Mesothelial cell of epicardium (in vitro differentiated cells): ENCODE measurements around the gene DACH2. TPM values are rescaled to one million over a fixed set of nuclear protein-coding genes. Genes with fewer than 3 reads are reported as not detected.

ENCODE experiments used
- DNase-seq, 2 experiments: peaks; one replicate each; pipeline ENCODE4 v3.0.0; 2021; ENCODE audit warnings: low spot score in 2 of 2; ENCODE audit not compliant: unreplicated experiment in 2 of 2
- H3K27ac Mint-ChIP-seq: 2 replicates; pipeline ENCODE4 v1.8.0; 2021; ENCODE audit warnings: mixed read lengths
- H3K27me3 Mint-ChIP-seq: 2 replicates; pipeline ENCODE4 v1.8.0; 2021; ENCODE audit warnings: low read depth, mixed read lengths
- H3K36me3 Mint-ChIP-seq: 2 replicates; pipeline ENCODE4 v1.8.0; 2021; ENCODE audit warnings: mixed read lengths
- H3K4me1 Mint-ChIP-seq: 2 replicates; pipeline ENCODE4 v1.8.0; 2021; ENCODE audit warnings: mixed read lengths
- H3K4me3 Mint-ChIP-seq: 2 replicates; pipeline ENCODE4 v1.8.0; 2021; ENCODE audit warnings: mild to moderate bottlenecking, moderate library complexity, mixed read lengths
- H3K9me3 Mint-ChIP-seq: 2 replicates; pipeline ENCODE4 v1.8.0; 2021; ENCODE audit warnings: mixed read lengths
- CTCF ChIP-seq: fragments of 200-600 bp; sonication (generic); IDR thresholded peaks from one replicate; pipeline ENCODE4 v1.5.0; 2021; ENCODE audit warnings: antibody characterized with exemption; ENCODE audit not compliant: unreplicated experiment
- total RNA-seq: library from RNA; stranded (reverse); gene quantifications from 3 replicates; pipeline ENCODE4 v1.2.1, GENCODE V29; 2021

Gene DACH2
- total RNA-seq, 1 donor from 2014 or later = 16.3 TPM

- H3K27ac Mint-ChIP-seq = no peak overlapping the region
- H3K4me3 Mint-ChIP-seq = no peak overlapping the region
- H3K27me3 Mint-ChIP-seq = no peaks in the 10 kb centered on the region
- DNase-seq = no peak
- H3K4me1 Mint-ChIP-seq = peaks cover 12% of the 10 kb centered on the region
- H3K9me3 Mint-ChIP-seq = peaks cover 12% of the 10 kb centered on the region
- no peak for TF ChIP-seq CTCF
- H3K36me3 Mint-ChIP-seq = no peaks in the 10 kb centered on the region
These were observed 222.7 kb downstream of the DACH2 start for GRCh38 chrX:86370927-86371326.

- no peak overlapping the region for H3K27ac Mint-ChIP-seq
- H3K27me3 Mint-ChIP-seq = no peaks in the 10 kb centered on the region
- H3K4me3 Mint-ChIP-seq = no peak overlapping the region
- no peaks in the 10 kb centered on the region for H3K36me3 Mint-ChIP-seq
- H3K4me1 Mint-ChIP-seq = peaks cover 22% of the 10 kb centered on the region
- DNase-seq = no peak
- H3K9me3 Mint-ChIP-seq = no peaks in the 10 kb centered on the region
- no peak for TF ChIP-seq CTCF
These were observed 231.0 kb downstream of the DACH2 start for GRCh38 chrX:86379209-86379608.

- H3K27me3 Mint-ChIP-seq = no peaks in the 10 kb centered on the region
- no peak for TF ChIP-seq CTCF
- no peak for DNase-seq
- no peak overlapping the region for H3K27ac Mint-ChIP-seq
- peaks cover 20% of the 10 kb centered on the region for H3K4me1 Mint-ChIP-seq
- H3K4me3 Mint-ChIP-seq = no peak overlapping the region
- no peaks in the 10 kb centered on the region for H3K9me3 Mint-ChIP-seq
- H3K36me3 Mint-ChIP-seq = no peaks in the 10 kb centered on the region
These were observed 235.7 kb downstream of the DACH2 start for GRCh38 chrX:86383681-86384540.

GRCh38 chrX:86407371-86407770 is 259.1 kb downstream of the DACH2 start:
- Mint-ChIP-seq H3K27ac (no peak overlapping the region), H3K4me3 (no peak overlapping the region), H3K36me3 (peaks cover 2% of the 10 kb centered on the region), H3K4me1 (no peaks in the 10 kb centered on the region), H3K9me3 (peaks cover 33% of the 10 kb centered on the region), H3K27me3 (no peaks in the 10 kb centered on the region)
- TF ChIP-seq CTCF = no peak
- DNase-seq = no peak

GRCh38 chrX:86421771-86422170 is 273.5 kb downstream of the DACH2 start:
- Mint-ChIP-seq H3K4me3 (no peak overlapping the region), H3K4me1 (no peaks in the 10 kb centered on the region), H3K27me3 (no peaks in the 10 kb centered on the region), H3K27ac (no peak overlapping the region), H3K9me3 (peaks cover 40% of the 10 kb centered on the region), H3K36me3 (peaks cover 4% of the 10 kb centered on the region)
- no peak for TF ChIP-seq CTCF
- no peak for DNase-seq
